Stimulated activated CD4-positive, alpha-beta T cell treated with anti-CD3 and anti-CD28 coated beads, Interleukin-4, amount 100 ng/mL, for 48 hours (primary cell): ENCODE data around the gene ASB16.

ENCODE experiments used
- DNase-seq, 2 donors: peaks; one replicate each; pipeline ENCODE4 v3.0.0-alpha.2; 2020; ENCODE audit warnings: low read depth in 2 of 2

The ASB16 gene

GRCh38 chr17:44221862-44222111 lies 51.3 kb downstream of the ASB16 start:
- DNase-seq: no peak

GRCh38 chr17:44222112-44222869 lies 51.8 kb downstream of the ASB16 start:
- DNase-seq: no peak

GRCh38 chr17:44223541-44224071 lies 53.1 kb downstream of the ASB16 start:
- no peak for DNase-seq
